Gastrocnemius medialis (tissue), 4 donors: ENCODE data around the gene PRR5.

Experiments
- CTCF ChIP-seq, 5 experiments: fragments of 450-650 bp in 3 of 5; fragments of 200-600 bp in 2 of 5; sonication (generic) in 2 of 5; IDR thresholded peaks in 4 of 5; conservative IDR thresholded peaks in 1 of 5; 1 replicate in 4 of 5; 2 replicates in 1 of 5; pipeline ENCODE4 v1.5.1; 2016 to 2019; ENCODE audit warnings: antibody characterized with exemption in 5 of 5, mild to moderate bottlenecking in 3 of 5, moderate library complexity in 3 of 5
- POLR2A ChIP-seq, 2 donors: fragments of 450-650 bp; IDR thresholded peaks; one replicate each; pipeline ENCODE4 v1.6.1; 2017; ENCODE audit warnings: antibody characterized with exemption in 2 of 2, mild to moderate bottlenecking in 2 of 2, moderate library complexity in 2 of 2

GRCh38 chr22:44719586-44720368, 17.8 kb downstream of the PRR5 start:
- TF ChIP-seq CTCF (IDR thresholded peaks at IDR 0.05 in 4 of 5, conservative IDR thresholded peaks at IDR 0.05 in 1 of 5) (no peak), POLR2A (IDR thresholded peaks at IDR 0.05) (no peak)
